Activated CD4-positive, alpha-beta T cell treated with anti-CD3 and anti-CD28 coated beads, Interleukin-2, amount 50 U/mL, for 48 hours (primary cell): ENCODE measurements around the gene TMEM60.
"Not testable (repeated sequence)": the region's sequence is repeated elsewhere in the genome, so short reads cannot be mapped to it uniquely, and the experiment has no call there.

ENCODE experiments used
- DNase-seq, 2 experiments: peaks; one replicate each; pipeline ENCODE4 v3.0.0-alpha.2; 2020

Gene TMEM60, protein sequence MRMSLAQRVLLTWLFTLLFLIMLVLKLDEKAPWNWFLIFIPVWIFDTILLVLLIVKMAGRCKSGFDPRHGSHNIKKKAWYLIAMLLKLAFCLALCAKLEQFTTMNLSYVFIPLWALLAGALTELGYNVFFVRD

DNA sequence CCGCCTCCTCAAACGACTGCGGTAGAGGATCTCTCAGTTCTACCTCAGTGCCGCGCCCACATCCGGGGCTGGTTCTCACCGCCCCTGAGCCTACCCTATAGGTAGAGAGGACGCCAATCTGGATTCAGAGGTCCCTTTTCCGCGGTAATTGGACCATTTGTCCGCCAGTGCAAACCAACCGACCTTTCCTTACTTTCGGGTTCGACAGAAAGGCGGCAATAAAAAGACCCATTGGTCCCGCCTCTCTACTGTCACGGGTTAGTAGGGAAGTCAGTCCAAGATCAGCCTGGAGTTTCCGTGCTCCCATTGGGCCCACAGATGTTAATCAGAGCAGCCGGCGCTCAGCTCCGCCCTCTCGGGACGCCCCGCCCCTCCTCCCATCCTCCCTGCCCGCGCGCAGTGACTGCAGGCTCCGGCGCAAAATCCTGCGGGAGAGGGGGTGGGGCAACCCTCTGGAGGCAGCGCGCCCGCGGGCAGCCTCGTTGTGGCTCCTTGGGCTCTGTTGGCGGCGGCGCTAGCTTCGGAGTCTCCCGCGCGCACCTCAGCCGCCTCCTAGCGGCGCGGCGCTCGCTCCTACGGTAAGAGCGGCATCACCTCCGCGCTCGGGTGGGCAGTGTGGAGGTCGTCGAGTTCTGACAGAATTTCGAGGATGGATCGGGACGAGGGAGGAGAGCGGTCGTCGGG lies at the start of gene TMEM60, which contains the start of gene PHTF2:
TSS of gene TMEM60 (minus strand) at position 41 of the 684 bp plus-strand sequence. CDS start 4,061 bp downstream, outside the sequence.
TSS of gene PHTF2 (plus strand) at position 380 of the 684 bp plus-strand sequence.
- peak; percentile 96 to 98 for DNase-seq

DNA sequence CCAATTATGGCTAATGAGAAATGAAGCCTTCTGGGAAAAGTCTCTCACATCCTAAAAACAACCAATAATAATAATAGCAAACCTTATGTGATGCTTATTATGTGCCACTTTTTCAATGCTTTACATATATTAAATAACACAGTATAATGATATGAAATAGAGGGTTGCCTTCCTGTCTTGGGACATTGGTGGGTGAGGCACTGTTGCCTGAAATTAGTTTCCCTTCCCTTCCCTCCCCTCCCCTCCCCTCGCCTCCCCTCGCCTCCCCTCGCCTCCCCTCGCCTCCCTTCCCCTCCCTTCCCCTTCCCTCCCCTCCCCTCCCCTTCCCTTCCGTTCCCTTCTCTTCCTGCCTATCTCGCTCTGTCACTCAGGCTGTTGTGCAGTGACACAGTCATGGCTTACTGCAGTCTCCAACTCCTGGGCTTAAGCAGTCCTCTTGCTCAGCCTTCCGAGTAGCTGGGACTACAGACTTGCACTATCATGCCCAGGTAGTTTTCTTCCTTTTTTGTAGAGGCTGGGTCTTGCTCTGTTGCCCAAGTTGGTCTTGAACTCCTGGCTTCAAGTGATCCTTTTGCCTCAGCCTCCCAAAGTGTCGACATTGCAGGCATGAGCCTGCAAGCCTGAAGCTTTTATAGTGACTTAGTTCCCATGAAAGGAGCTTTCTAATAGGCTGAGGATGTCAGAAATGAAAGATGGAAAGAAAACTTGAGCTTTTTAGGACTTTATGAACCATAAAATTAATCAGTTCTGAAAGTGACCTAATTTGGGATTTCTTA lies 48.3 kb upstream of the TMEM60 start:
- no peak for DNase-seq

DNA sequence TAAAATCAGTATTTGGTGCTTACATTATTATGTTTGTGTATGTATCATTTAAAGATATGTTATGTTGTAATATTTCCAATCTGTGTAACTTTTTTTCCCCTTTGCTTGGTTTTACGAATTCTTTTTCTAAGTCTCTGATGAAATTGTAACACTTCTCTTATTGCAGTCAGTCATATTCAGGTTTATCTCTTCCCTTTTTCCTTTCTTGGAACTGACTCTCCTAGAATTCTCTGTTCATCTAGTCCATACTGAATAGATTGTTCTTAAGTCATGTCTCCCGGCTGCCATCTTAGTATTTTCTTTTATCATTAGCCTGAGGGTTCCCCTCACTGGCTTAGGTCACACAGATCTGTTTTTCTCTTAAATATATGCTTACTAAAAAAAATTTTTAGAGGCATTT lies 45.0 kb upstream of the TMEM60 start:
- DNase-seq = no peak

DNA sequence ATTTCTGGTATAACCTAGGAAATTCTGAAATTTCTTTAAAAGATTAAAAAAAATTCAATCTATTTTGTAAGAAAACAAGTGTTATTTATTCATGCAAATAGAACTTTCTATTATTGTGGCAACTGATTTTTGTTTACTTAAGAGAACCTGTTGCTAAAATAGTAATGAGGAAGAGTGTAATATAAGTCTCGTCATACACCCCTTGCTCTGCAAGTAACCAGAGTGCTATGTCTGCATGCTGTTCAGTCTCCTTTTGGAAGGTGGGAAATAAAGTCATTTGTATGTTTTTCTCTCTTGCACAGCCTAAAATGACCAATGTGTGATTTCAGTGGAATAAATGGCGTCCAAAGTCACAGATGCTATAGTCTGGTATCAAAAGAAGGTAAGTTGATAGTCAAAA lies 41.7 kb upstream of the TMEM60 start:
- DNase-seq = no peak

DNA sequence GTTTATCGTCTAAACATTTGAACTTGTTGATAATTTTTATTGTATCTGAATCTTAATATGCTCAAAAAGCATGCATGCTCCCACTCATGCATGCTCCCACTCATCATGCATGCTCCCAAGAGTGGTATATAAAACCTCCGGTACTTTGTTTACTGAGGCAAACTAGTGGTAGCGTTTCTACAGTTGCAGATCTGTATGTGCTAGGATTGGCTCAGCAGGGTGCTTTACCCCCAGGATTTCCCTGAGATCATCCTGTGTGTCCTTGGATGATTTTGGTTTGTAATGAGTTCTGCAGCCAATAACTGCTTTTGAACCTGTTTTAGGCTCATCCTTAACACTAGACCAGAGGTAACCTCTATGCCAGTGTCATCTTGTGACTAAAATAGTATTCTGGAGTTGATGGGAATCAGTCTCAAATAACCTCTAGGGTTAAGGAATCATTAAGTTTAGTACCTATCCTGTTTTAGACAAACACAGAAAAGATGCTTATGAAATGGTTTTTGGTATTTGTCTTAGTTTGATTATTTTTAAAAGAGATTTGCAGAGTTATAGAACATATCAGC lies 40.8 kb upstream of the TMEM60 start:
- no peak for DNase-seq

DNA sequence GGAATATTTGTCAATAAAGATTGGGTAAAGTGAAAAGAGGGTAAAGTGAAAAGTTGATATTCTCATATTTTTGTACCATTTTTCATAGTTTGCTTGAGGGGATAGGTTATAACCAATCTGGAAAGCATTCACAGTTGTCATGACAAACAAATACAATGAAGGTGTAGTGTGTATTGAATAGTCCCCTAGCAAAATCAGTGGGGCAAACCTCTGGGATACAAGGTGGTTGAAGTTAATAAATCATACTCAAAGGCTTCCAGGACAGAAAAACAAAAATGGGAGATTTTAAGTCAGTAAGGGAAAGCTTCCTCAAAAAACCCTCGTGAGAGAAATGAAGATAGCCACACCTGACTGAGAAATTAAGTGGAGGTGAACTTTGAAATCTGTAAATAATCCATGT lies 39.7 kb upstream of the TMEM60 start:
- no peak for DNase-seq

DNA sequence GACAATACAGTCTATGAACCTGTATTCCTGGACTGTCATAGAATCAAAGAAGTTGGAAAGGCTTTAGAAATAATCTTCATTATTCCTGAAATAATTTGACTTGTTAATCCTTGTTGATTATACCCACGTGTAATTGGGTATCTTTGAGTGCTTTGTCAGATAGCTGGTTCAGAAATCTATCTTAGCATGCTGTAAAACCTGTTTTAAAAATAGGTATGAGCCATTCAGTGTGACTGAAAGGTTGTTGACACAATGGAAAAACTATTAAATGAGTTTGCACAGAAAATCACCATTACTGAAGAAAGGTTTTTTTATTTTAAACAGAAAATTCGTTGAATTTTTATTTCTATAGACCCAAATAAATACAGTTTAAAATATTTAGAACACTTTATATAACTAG lies 39.0 kb upstream of the TMEM60 start:
- DNase-seq = no peak

DNA sequence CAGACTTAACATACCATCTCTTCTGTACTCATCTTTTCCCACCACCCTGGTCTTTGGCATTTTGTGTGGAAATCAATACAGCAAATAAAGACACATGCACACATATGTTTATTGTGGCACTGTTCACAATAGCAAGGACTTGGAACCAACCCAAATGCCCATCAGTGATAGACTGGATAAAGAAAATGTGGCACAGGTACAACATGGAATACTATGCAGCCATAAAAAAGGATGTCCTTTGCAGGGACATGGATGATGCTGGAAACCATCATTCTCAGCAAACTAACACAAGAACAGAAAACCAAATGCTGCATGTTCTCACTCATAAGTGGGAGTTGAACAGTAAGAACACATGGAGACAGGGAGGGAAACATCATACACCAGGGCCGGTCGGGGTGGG lies 38.2 kb upstream of the TMEM60 start:
- DNase-seq = not testable (repeated sequence)

DNA sequence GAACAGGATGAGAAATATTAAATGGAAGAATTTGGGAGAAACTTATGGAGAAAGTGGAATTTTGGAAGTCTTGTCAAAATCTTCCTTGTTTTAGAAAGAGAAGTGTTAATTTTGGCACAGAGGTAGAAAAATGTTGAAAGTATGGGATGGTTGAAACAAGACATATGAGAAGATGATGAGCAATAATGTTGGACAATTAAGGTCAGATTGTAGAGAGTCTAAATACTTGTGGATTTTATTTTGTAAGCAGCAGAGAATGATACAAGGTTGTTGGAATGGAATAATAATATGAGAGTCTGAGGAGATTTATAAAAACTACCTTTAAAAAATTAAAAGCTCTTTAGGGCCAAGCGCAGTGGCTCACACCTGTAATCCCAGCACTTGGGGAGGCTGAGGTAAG lies 34.9 kb upstream of the TMEM60 start:
- DNase-seq = no peak

DNA sequence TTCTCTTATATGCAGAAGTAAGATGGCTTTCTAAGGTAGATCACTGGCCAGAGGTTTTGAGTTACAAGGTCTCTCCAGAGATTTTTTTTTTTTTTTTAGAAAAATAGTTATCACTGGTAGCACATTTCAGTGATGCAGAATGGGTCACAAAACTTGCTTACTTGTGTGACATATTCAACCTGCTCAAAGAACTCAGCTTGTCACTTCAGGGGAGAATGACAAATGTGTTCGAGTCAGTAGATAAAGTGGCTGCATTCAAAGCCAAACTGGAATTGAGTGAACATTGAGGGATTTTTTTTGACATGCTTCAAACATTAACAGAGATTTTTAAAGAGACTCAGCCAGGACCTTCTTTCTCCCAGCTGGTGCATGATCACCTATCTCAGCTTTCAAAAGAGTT lies 33.7 kb upstream of the TMEM60 start:
- DNase-seq = no peak

DNA sequence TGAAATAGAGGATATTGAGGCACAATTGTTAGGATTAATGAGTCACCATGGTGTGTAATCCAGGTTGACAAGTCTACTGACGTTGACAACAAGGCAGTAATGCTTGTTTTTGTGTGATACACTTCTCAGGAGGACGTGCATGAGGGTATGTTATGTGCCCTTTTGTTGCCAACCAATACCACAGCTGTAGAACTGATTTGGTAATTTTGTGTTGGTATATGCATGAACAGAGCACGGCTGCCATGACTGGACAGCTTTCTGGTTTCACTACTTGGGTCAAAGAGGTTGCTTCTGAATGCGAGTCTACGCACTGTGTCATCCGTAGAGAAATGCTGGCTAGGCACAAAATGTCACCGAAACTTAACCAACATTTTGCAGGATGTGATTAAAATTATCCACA lies 33.2 kb upstream of the TMEM60 start:
- DNase-seq = peak; percentile 42 to 56

DNA sequence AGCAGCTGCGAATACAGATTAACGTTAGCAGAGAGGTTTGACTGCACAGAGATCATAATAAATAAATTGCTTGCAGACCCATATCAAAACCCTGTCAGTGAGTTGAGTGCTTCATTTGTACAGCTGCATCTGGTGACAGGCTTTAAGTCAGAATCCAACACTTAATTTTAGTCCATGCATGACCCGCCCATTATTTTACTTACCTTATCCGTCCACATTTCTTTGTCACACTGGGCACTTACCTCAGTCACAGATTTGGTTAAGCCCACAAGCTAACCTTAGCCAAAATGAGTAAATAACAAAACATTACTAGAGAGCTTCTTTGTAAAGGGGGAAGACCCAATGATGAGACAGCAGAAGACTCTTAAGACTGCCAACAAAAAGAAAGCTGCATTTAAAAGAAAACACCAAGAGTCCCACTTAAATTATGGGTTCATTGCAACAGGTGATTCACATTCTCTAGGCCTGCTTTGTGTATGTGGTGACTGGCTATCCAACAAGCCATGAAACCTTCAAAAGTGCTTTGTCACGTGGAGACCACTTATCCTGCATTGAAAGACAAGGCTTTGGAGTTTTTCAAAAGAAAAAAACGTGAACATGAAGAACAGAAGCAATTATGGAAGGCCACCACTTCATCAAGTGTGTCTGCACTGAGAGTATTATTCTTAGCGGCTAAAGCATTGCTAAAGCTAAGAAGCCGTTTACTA lies 32.6 kb upstream of the TMEM60 start:
- no peak for DNase-seq

DNA sequence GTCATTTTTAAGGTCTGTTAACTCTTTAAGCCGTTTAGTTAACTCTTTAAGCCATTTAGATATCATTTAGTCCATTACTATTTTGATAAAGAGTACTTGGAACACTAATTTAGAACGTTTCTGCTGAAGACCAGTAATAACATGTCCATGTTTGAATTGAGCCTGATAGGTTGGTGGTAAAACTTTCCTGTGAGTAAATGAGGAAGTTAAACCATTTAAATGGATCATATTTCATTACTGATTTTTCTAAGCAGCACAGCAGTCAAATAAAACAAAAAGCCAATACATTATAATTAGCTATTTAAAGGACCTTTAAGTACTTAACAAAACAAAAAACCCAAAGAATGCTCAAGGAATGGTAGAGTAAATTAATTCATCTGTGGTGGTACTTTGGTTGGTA lies 29.8 kb upstream of the TMEM60 start:
- DNase-seq = no peak

DNA sequence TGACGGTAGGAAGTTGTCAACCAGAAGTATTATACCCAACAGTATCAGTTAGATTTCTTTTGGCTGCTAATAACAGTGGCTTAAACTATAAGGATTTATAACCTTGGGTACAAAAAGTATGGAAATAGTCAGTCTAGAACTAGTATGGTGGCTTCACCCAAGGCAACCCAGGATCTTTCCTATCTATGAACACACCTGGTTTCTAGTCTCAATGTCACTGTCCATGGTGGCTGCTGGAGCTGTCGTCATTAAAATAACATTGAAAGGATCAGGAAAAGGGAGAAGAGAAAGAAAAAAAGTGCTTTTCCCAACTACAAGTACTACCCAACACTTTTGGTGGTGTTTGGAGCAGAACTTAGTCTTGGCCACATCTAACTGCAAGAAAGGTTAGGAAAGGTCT lies 28.1 kb upstream of the TMEM60 start:
- no peak for DNase-seq

DNA sequence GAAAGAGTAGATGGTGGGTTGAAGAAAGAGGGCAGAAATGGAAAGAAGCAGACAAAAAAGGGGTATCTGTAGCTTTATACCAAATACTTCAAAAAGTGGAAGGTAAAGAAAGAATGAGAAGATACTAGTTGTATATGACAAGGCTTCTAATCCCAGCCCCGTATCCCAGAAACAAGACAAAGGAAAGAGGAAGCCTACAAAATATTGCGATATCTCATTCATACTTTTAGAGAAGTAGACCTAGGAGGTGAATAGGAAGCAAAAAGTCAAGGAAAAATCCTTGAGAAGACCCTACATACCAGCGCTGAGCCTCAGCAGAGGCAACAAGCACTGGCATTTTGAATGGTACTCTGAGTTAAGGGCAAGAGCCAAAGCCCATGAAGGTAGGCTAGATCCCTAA lies 26.9 kb upstream of the TMEM60 start:
- DNase-seq = no peak

DNA sequence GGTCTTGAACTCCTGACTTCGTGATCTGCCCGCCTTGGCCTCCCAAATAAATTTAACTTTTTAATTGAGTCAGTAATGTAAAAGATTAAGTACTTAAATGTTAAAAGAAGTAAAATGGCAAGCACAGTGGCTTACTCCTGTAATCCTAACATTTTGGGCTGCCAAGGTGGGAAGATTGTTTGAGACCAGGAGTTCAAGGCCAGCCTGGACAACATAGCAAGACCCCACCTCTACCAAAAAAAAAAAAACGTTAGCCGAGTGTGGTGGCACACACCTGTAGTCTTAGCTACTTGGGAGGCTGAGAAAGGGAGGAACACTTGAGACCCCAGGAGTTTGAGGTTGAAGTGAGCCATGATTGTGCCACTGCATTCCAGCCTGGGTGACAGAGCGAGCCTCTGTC lies 26.4 kb upstream of the TMEM60 start:
- no peak for DNase-seq

DNA sequence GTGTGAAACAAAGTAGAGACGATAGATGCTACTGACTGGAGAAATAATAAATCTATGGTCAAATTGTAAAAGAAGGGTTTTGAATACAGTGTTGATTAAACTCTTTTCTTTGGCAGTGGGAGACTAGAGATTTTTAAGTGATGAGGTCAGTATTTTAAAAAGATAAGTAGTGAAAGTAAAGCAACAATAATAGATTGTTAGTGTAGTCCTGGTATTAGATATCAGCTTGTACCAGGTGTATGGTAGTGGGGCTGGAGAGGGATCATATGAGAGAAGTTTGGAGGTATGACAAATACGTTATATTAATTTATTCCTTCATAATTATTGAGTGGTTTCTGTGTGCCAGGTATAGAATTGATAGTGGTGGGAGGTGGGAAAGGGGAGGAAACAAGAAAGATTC lies 25.6 kb upstream of the TMEM60 start:
- DNase-seq = no peak

DNA sequence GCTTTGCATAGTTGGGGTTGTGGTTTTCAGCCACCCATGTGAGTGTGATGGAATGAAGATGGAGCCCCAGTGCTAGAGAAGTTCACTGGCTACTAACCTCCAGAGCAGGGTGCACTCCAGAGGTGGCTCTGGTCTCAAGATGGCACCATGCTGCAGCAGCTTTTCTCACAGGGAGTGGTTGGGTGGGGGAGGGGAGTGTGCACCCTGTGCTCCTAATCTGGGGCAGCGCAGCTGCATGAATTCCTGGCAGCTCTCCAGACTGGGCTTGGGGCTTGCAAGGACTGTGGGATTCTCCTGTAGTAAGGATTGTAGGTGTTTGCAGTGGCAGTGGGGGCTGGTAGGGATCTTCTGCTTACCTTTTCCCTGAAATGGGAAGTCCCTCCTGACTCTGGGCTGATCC lies 24.0 kb upstream of the TMEM60 start:
- no peak for DNase-seq

DNA sequence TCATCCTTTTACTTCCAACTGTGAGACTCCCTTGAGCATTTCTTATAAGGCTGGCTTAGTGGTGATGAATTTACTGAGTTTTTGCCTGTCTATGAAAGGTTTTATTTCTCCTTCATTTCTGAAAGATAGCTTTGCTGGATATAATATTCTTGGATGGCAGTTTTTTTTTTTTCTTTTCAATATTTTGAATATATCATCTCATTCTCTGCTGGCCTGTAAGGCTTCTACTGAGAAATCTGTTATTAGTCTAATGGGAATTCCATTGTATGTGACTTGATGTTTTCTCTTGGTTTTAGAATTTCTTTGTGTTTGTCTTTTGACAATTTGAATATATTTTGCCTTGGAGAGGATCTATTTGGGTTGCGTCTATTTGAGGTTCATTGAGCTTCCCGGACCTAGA lies 22.7 kb upstream of the TMEM60 start:
- DNase-seq = no peak

DNA sequence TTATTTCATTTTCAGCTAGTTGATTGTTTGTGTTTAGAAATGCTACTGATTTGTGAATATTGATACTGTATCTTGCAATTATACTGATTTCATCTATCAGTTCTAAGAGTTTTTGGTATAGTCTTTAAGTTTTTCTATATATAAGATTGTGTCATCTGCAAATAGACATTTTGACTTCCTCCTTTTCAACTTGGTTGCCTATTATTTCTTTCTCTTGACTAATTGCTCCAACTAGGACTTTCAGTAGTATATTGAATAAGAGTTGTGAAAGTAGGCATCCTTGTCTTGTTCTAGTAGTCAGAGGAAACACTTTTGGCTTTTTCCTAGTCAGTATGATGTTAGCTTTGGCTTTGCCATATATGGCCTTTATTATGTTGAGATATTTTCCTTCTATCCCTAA lies 20.8 kb upstream of the TMEM60 start:
- DNase-seq = no peak

DNA sequence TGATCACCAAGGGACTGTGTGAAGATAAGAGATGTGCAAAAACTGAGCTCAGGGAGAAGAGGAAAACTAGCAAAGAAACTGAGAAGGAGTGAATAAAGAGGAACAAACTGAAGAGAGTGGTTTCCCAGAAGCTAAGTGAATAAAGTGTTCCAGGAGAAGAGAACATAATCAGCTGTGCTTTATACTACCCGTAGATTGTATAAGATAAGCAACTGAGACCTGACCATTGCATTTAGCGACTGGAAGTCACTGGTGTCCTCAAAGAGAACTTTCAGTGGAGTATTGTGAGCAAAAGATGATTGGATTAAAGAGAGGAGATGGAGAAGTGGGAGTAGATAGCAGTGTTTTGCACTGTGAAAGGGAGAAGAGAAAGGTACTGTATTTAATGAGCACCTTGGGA lies 14.9 kb upstream of the TMEM60 start:
- DNase-seq = no peak

DNA sequence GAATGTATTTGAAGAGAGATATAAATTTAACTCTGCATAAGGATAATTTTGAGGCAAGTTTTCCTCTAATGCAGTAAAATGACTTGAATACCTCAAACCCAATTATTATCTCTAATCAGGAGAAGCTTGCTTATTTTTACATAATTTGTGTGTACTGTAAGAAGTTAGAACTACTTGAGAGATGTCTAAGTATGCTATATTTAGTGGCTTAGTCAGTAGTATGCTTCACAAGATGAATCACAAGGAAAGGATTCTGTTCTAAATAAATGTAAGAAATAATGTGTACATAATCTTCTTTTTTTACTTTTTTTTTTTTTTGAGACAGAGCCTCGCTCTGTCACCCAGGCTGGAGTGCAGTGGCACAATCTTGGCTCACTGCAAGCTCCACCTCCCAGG lies 14.1 kb upstream of the TMEM60 start:
- no peak for DNase-seq
